Upper lobe of left lung (tissue), 6 donors: ENCODE results near the gene NFATC2. TPM values are rescaled to one million over a fixed set of nuclear protein-coding genes. Genes with fewer than 3 reads are reported as not detected.

Experiments used
- ATAC-seq, 2 donors: fragments of 200-7000 bp; cut with Tn5 transposase; one replicate each; pipeline ENCODE4 v1.9.1; 2022; ENCODE audit warnings: mild to moderate bottlenecking in 2 of 2, moderate library complexity in 2 of 2; ENCODE audit not compliant: low FRiP score in 2 of 2
- DNase-seq, 2 donors: peaks; one replicate each; pipeline ENCODE4 v3.0.0-alpha.2; 2019 to 2020
- H3K27ac ChIP-seq, 4 donors: fragments of 200-600 bp; sonication (generic); one replicate each; pipeline ENCODE4 v1.5.1; 2016 to 2019
- H3K27me3 ChIP-seq, 4 donors: fragments of 200-600 bp; sonication (generic); one replicate each; pipeline ENCODE4 v1.5.1; 2017 to 2019
- H3K36me3 ChIP-seq, 4 donors: fragments of 200-600 bp; sonication (generic); one replicate each; pipeline ENCODE4 v1.5.1; 2016 to 2019
- H3K4me1 ChIP-seq, 4 donors: fragments of 200-600 bp; sonication (generic); one replicate each; pipeline ENCODE4 v1.5.1; 2018 to 2019
- H3K4me3 ChIP-seq, 4 donors: fragments of 200-600 bp; sonication (generic); one replicate each; pipeline ENCODE4 v1.5.1; 2017 to 2019; ENCODE audit warnings: mild to moderate bottlenecking in 2 of 4, moderate library complexity in 1 of 4
- H3K9me3 ChIP-seq, 4 donors: fragments of 200-600 bp; sonication (generic); one replicate each; pipeline ENCODE4 v1.5.1; 2018 to 2019
- CTCF ChIP-seq, 6 experiments: fragments of 450-650 bp in 4 of 6; fragments of 200-600 bp in 2 of 6; sonication (generic) in 2 of 6; IDR thresholded peaks; one replicate each; pipeline ENCODE4 v1.5.1; 2016 to 2019; ENCODE audit warnings: antibody characterized with exemption in 6 of 6
- EP300 ChIP-seq, 4 donors: sonication (generic); formaldehyde crosslinking; IDR thresholded peaks; one replicate each; pipeline ENCODE4 v1.5.1; 2017; ENCODE audit warnings: antibody characterized with exemption in 4 of 4, control low read depth in 2 of 4
- POLR2A ChIP-seq, 4 donors: fragments of 450-650 bp; IDR thresholded peaks; one replicate each; pipeline ENCODE4 v1.5.1; 2016 to 2017; ENCODE audit warnings: antibody characterized with exemption in 4 of 4, mild to moderate bottlenecking in 2 of 4
- POLR2AphosphoS5 ChIP-seq, 2 donors: sonication (generic); formaldehyde crosslinking; IDR thresholded peaks; one replicate each; pipeline ENCODE4 v1.5.1; 2017; ENCODE audit warnings: antibody characterized with exemption in 2 of 2
- WGBS, 2 donors: methylation state at CpG; one replicate each; pipeline ENCODE4 v1.1.5; 2017 to 2018; 5-methylcytosine and 5-hydroxymethylcytosine counted together
- total RNA-seq, 6 donors: library from RNA; depleted of rRNA in 4 of 6; stranded (reverse); fragments of >200 nt in 4 of 6; gene quantifications; one replicate each; pipeline versions ENCODE4 v1.1.0 to v1.2.1, GENCODE V29; 2016 to 2021
- donor health status: DM: no; HTN: no; CAD: no; lungs with moderate emphysema.
- donor health status: DM: no; HTN: yes; CAD: no; lungs with severe emphysema.

Gene NFATC2
- total RNA-seq, 6 donors from 2014 or later, result 5.1 to 28.1 (median 7.6) TPM

GRCh38 chr20:51359401-51359800 is 183.1 kb downstream of the NFATC2 start:
- no peak overlapping the region for H3K27ac ChIP-seq
- 72 to 79% methylated on average over 3 of the region's 3 CpGs for WGBS, 2 donors
- no peak overlapping the region for H3K4me3 ChIP-seq
- no peaks in the 10 kb centered on the region for H3K36me3 ChIP-seq
- TF ChIP-seq CTCF (IDR thresholded peaks at IDR 0.05), result no peak
- no peak for TF ChIP-seq POLR2AphosphoS5 (IDR thresholded peaks at IDR 0.05)
- no peak for TF ChIP-seq POLR2A (IDR thresholded peaks at IDR 0.05)
- no peak for TF ChIP-seq EP300 (IDR thresholded peaks at IDR 0.05)
- ATAC-seq (no peak), DNase-seq (no peak)
- H3K9me3 ChIP-seq, result no peaks in the 10 kb centered on the region
- H3K4me1 ChIP-seq, result no peaks in the 10 kb centered on the region
- H3K27me3 ChIP-seq, result no peaks in the 10 kb centered on the region

DNA sequence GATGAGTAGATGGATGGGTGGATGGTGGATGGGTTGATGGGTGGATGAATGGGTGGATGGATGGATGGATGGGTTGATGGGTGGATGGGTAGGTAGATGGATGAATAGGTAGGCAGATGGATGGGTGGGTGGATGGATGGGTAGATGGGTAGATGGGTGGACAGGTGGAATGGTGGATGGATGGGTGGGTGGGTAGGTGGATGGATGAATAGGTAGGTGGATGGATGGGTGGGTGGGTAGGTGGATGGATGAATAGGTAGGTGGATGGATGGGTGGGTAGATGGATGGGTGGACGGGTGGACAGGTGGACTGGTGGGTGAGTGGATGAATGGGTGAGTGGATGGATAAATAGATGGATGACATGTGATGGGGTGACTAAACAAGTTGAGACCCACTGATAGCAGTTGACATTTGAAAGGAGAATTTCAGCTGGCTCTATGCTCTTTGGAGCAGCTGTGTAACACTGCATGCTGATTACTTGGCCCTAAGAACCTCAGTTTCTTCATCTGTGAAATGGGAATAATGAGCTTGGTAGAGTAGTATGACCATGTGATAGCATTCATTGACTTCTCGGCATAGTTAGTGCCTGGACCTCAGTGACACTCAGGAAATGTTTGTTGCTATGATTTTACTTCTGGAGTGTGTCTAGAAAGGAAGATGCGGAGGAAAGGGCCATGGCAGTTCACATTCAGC is 184.3 kb downstream of the NFATC2 start:
- no peak for DNase-seq
- Histone ChIP-seq H3K4me1 (no peaks in the 10 kb centered on the region), H3K36me3 (no peaks in the 10 kb centered on the region), H3K27me3 (no peaks in the 10 kb centered on the region), H3K4me3 (no peak overlapping the region), H3K9me3 (no peaks in the 10 kb centered on the region), H3K27ac (no peak overlapping the region)
- no peak for ATAC-seq
- WGBS, 2 donors, result 76 to 80% methylated on average over 3 of the region's 3 CpGs
- TF ChIP-seq POLR2A (IDR thresholded peaks at IDR 0.05), result no peak
- TF ChIP-seq EP300 (IDR thresholded peaks at IDR 0.05), result no peak
- no peak for TF ChIP-seq CTCF (IDR thresholded peaks at IDR 0.05)
- TF ChIP-seq POLR2AphosphoS5 (IDR thresholded peaks at IDR 0.05), result no peak

DNA sequence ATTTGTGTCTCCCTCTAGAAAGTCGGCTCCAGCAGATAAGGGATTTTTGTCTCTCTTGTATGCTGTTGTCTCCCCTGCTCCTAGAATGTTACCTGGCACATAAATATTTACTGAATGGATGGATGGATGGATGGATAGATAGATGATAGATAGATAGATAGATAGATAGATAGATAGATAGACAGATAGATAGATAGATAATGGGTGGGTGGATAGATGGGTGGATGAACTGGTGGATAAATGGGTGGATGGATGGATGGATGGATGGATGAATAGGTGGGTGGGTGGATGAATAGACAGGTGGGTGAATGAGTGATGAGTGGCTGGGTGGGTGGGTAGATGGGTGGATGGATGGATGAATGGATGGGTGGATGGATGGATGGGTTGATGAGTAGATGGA is 185.0 kb downstream of the NFATC2 start:
- H3K4me3 ChIP-seq, result no peak overlapping the region
- WGBS, 2 donors, result 59 to 66% methylated on average over 1 of the region's 1 CpG
- no peaks in the 10 kb centered on the region for H3K27me3 ChIP-seq
- H3K36me3 ChIP-seq, result no peaks in the 10 kb centered on the region
- no peak for DNase-seq
- no peaks in the 10 kb centered on the region for H3K4me1 ChIP-seq
- ATAC-seq, result no peak
- H3K27ac ChIP-seq, result no peak overlapping the region
- TF ChIP-seq POLR2A (IDR thresholded peaks at IDR 0.05), result no peak
- no peak for TF ChIP-seq CTCF (IDR thresholded peaks at IDR 0.05)
- no peak for TF ChIP-seq POLR2AphosphoS5 (IDR thresholded peaks at IDR 0.05)
- TF ChIP-seq EP300 (IDR thresholded peaks at IDR 0.05), result no peak
- H3K9me3 ChIP-seq, result no peaks in the 10 kb centered on the region

GRCh38 chr20:51356871-51357270 is 185.6 kb downstream of the NFATC2 start:
- 69% methylated on average over 3 of the region's 3 CpGs for WGBS, 2 donors
- Histone ChIP-seq H3K4me3 (no peak overlapping the region), H3K36me3 (no peaks in the 10 kb centered on the region), H3K4me1 (no peaks in the 10 kb centered on the region), H3K27me3 (no peaks in the 10 kb centered on the region), H3K9me3 (no peaks in the 10 kb centered on the region), H3K27ac (no peak overlapping the region)
- ATAC-seq (no peak), DNase-seq (no peak)
- no peak for TF ChIP-seq POLR2AphosphoS5 (IDR thresholded peaks at IDR 0.05)
- no peak for TF ChIP-seq CTCF (IDR thresholded peaks at IDR 0.05)
- no peak for TF ChIP-seq EP300 (IDR thresholded peaks at IDR 0.05)
- no peak for TF ChIP-seq POLR2A (IDR thresholded peaks at IDR 0.05)

DNA sequence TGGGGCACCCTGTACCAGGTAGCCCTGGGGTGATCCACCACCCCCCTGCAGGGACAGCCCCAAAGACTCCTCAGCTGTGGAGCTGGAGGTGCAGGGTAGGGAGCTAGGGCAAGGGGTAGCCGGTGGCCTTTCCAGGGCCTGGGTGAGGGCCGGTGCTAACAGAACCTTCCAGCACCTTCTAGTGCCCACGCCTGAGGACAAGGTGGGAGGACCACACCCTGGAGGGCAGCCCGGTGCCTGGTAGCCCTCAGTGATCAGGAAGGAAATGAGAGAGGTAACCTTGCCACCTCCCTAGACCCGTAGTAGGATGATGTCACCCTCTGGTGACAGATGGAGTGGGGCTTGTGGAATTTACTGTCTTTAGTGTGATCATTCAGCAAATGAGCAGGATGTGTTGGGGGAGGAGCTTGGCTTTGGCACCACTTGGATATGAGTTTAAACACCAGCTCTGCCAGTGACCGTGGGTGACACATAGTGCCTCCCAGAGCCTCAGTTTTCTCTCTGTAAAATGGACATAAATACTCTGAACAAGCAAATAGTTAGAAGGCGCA is 187.7 kb downstream of the NFATC2 start:
- no peak for DNase-seq
- ATAC-seq, result no peak
- TF ChIP-seq CTCF (IDR thresholded peaks at IDR 0.05) (no peak), EP300 (IDR thresholded peaks at IDR 0.05) (no peak)
- 61 to 73% methylated on average over 2 to 7 of the region's 7 CpGs for WGBS, 2 donors
- Histone ChIP-seq H3K4me3 (no peak overlapping the region), H3K27me3 (no peaks in the 10 kb centered on the region), H3K27ac (no peak overlapping the region), H3K9me3 (no peaks in the 10 kb centered on the region), H3K4me1 (no peaks in the 10 kb centered on the region), H3K36me3 (no peaks in the 10 kb centered on the region)
